Keratinocyte (primary cell): Measurements from ENCODE around the gene DLG2. TPM values are rescaled to one million over a fixed set of nuclear protein-coding genes. Genes with fewer than 3 reads are reported as not detected.

Source experiments
- DNase-seq: peaks from one replicate; pipeline ENCODE4 v3.0.0-alpha.2; 2011; ENCODE audit warnings: low read depth, missing footprints, low spot score
- FAIRE-seq: peaks from 2 replicates; lab custom pipeline; 2011; peaks lifted over from hg19 to GRCh38; lab: Jason Lieb, UNC
- H2AFZ ChIP-seq: 2 replicates; pipeline ENCODE4 v1.6.0; 2012; ENCODE audit warnings: low read length, control low read depth, inconsistent platforms; ENCODE audit not compliant: control insufficient read depth
- H3K27ac ChIP-seq: 2 replicates; pipeline ENCODE4 v1.5.1; 2011; ENCODE audit warnings: low read length; ENCODE audit not compliant: control insufficient read depth, insufficient read depth
- H3K27me3 ChIP-seq: 3 replicates; pipeline ENCODE4 v1.6.0; 2011; ENCODE audit warnings: low read length; ENCODE audit not compliant: control insufficient read depth, insufficient read depth; ENCODE audit errors: extremely low read depth
- H3K36me3 ChIP-seq, 2 experiments: 2 replicates in 1 of 2; 3 replicates in 1 of 2; pipeline ENCODE4 v1.5.1; 2011; ENCODE audit warnings: low read length in 2 of 2, mild to moderate bottlenecking in 1 of 2; ENCODE audit not compliant: control insufficient read depth in 2 of 2, insufficient read depth in 2 of 2; ENCODE audit errors: extremely low read depth in 1 of 2
- H3K4me1 ChIP-seq: 3 replicates; pipeline ENCODE4 v1.5.1; 2011; ENCODE audit warnings: low read length; ENCODE audit not compliant: control insufficient read depth, insufficient read depth; ENCODE audit errors: extremely low read depth
- H3K4me2 ChIP-seq: 3 replicates; pipeline ENCODE4 v1.6.0; 2011; ENCODE audit warnings: low read depth, low read length; ENCODE audit not compliant: control insufficient read depth, insufficient read depth; ENCODE audit errors: extremely low read depth
- H3K4me3 ChIP-seq, 3 experiments: fragments of 200-600 bp in 1 of 3; sonication (generic) in 1 of 3; 2 replicates in 2 of 3; 3 replicates in 1 of 3; pipeline ENCODE4 v1.5.1; 2011 to 2016; ENCODE audit warnings: low read length in 3 of 3, mild to moderate bottlenecking in 3 of 3, control low read depth in 2 of 3, inconsistent platforms in 1 of 3, low read depth in 1 of 3, mixed read lengths in 1 of 3, mixed run types in 1 of 3, moderate library complexity in 1 of 3; ENCODE audit not compliant: control insufficient read depth in 2 of 3, insufficient read depth in 2 of 3; ENCODE audit errors: extremely low read depth in 1 of 3
- H3K79me2 ChIP-seq: 2 replicates; pipeline ENCODE4 v1.6.0; 2012; ENCODE audit warnings: low read length; ENCODE audit not compliant: control insufficient read depth, insufficient read depth
- H3K9ac ChIP-seq: 3 replicates; pipeline ENCODE4 v1.6.0; 2011; ENCODE audit warnings: low read length; ENCODE audit not compliant: control insufficient read depth, insufficient read depth; ENCODE audit errors: extremely low read depth
- H3K9me1 ChIP-seq: 3 replicates; pipeline ENCODE4 v1.6.0; 2011; ENCODE audit warnings: low read length; ENCODE audit not compliant: control insufficient read depth, insufficient read depth; ENCODE audit errors: extremely low read depth
- H3K9me3 ChIP-seq: 2 replicates; pipeline ENCODE4 v1.5.1; 2012; ENCODE audit warnings: low read depth, low read length; ENCODE audit not compliant: control insufficient read depth
- H4K20me1 ChIP-seq: 3 replicates; pipeline ENCODE4 v1.6.0; 2011; ENCODE audit warnings: low read length; ENCODE audit not compliant: control insufficient read depth, insufficient read depth; ENCODE audit errors: extremely low read depth
- CTCF ChIP-seq, 3 experiments: IDR thresholded peaks in 1 of 3; conservative IDR thresholded peaks in 1 of 3; optimal IDR thresholded peaks in 1 of 3; 2 replicates in 2 of 3; 3 replicates in 1 of 3; pipeline versions ENCODE3 to v1.5.1; 2011; ENCODE audit warnings: low read length in 3 of 3, mild to moderate bottlenecking in 3 of 3, moderate library complexity in 2 of 3, control low read depth in 1 of 3, inconsistent platforms in 1 of 3; ENCODE audit not compliant: insufficient read depth in 2 of 3; ENCODE audit errors: extremely low read depth in 1 of 3
- EZH2 ChIP-seq: IDR thresholded peaks from one replicate; pipeline ENCODE4 v1.6.1; 2012; ENCODE audit warnings: inconsistent platforms, mild to moderate bottlenecking, low read length, moderate library complexity
- dilution Hi-C: fragments of 300-500 bp; cut with MboI; formaldehyde crosslinking; loops from one replicate; pipeline ENCODE4 v1.7.0; 2020; ENCODE audit warnings: low sequenced_read_pairs; ENCODE audit not compliant: extremely low pct_ligation_motif_present
- polyA plus RNA-seq, 5 experiments: library from polyadenylated mRNA; depleted of rRNA in 3 of 5; stranded (reverse) in 3 of 5; stranded (forward) in 1 of 5; unstranded in 1 of 5; fragments of >200 nt; gene quantifications; 1 replicate in 1 of 5; 2 replicates in 3 of 5; 3 replicates in 1 of 5; pipeline versions ENCODE4 v1.2.1 to v1.2.3, GENCODE V29; 2011 to 2012; ENCODE audit warnings: missing spikeins in 2 of 5, low read depth in 1 of 5, low replicate concordance in 1 of 5

DLG2 gene
- polyA plus RNA-seq, 1 donor (not counting 4 experiments of a cell fraction or from before 2014, with no cell fraction given) = 0.55 TPM

GRCh38 chr11:84292955-84293354 lies 1334.2 kb downstream of the DLG2 start:
- no peak for TF ChIP-seq EZH2
- TF ChIP-seq CTCF (optimal IDR thresholded peaks at IDR 0.05 in 1 of 3, IDR thresholded peaks at IDR 0.05 in 1 of 3, conservative IDR thresholded peaks at IDR 0.05 in 1 of 3; ENCODE audit: extremely low read depth in 1 of 3, insufficient read depth in 2 of 3, low read length in 3 of 3) = no peak
- H3K27me3 ChIP-seq = no peaks in the 10 kb centered on the region
- no peak overlapping the region for H3K9ac ChIP-seq
- DNase-seq = no peak
- no peaks in the 10 kb centered on the region for H3K36me3 ChIP-seq
- H3K9me3 ChIP-seq = no peaks in the 10 kb centered on the region
- H3K4me1 ChIP-seq = peaks cover 10% of the 10 kb centered on the region
- H3K4me3 ChIP-seq = no peak overlapping the region
- no peaks in the 10 kb centered on the region for H3K9me1 ChIP-seq
- no peak overlapping the region for H2AFZ ChIP-seq
- H3K79me2 ChIP-seq = no peaks in the 10 kb centered on the region
- no peak for FAIRE-seq
- dilution Hi-C loops = no loop called here
- no peak overlapping the region for H3K27ac ChIP-seq
- no peak overlapping the region for H3K4me2 ChIP-seq
- H4K20me1 ChIP-seq = no peaks in the 10 kb centered on the region

GRCh38 chr11:84292006-84292405 lies 1335.1 kb downstream of the DLG2 start:
- Histone ChIP-seq H3K4me2 (no peak overlapping the region), H3K9me1 (no peaks in the 10 kb centered on the region), H3K36me3 (no peaks in the 10 kb centered on the region), H3K4me1 (peaks cover 10% of the 10 kb centered on the region), H3K4me3 (no peak overlapping the region), H3K9ac (no peak overlapping the region), H2AFZ (no peak overlapping the region), H3K9me3 (no peaks in the 10 kb centered on the region), H4K20me1 (no peaks in the 10 kb centered on the region), H3K79me2 (no peaks in the 10 kb centered on the region), H3K27me3 (no peaks in the 10 kb centered on the region), H3K27ac (no peak overlapping the region)
- dilution Hi-C loops = no loop called here
- TF ChIP-seq CTCF (optimal IDR thresholded peaks at IDR 0.05 in 1 of 3, IDR thresholded peaks at IDR 0.05 in 1 of 3, conservative IDR thresholded peaks at IDR 0.05 in 1 of 3; ENCODE audit: extremely low read depth in 1 of 3, insufficient read depth in 2 of 3, low read length in 3 of 3) (no peak), EZH2 (no peak)
- DNase-seq (no peak), FAIRE-seq (no peak)
